Fibroblast of lung (primary cell): ENCODE data around the gene DLGAP1. TPM values are rescaled to one million over a fixed set of nuclear protein-coding genes. Genes with fewer than 3 reads are reported as not detected.
"Not testable (repeated sequence)": the region's sequence is repeated elsewhere in the genome, so short reads cannot be mapped to it uniquely, and the experiment has no call there.

Experiments used
- DNase-seq, 2 donors: peaks; one replicate each; pipeline versions ENCODE4 v3.0.0 to v3.0.0-alpha.2; 2010; ENCODE audit warnings: low read depth in 2 of 2
- H2AFZ ChIP-seq: 2 replicates; pipeline ENCODE4 v1.5.1; 2012; ENCODE audit warnings: low read length, control low read depth, inconsistent platforms
- H3K27ac ChIP-seq: 2 replicates; pipeline ENCODE4 v1.5.1; 2011; ENCODE audit warnings: low read length, control low read depth; ENCODE audit not compliant: insufficient read depth
- H3K27me3 ChIP-seq: 2 replicates; pipeline ENCODE4 v1.5.1; 2011; ENCODE audit warnings: mild to moderate bottlenecking, low read length; ENCODE audit not compliant: control insufficient read depth, insufficient read depth
- H3K36me3 ChIP-seq: 2 replicates; pipeline ENCODE4 v1.5.1; 2011; ENCODE audit warnings: low read length; ENCODE audit not compliant: control insufficient read depth, insufficient read depth
- H3K4me1 ChIP-seq: 2 replicates; pipeline ENCODE4 v1.5.1; 2011; ENCODE audit warnings: low read length; ENCODE audit not compliant: control insufficient read depth, insufficient read depth; ENCODE audit errors: extremely low read depth
- H3K4me2 ChIP-seq: 2 replicates; pipeline ENCODE4 v1.5.1; 2011; ENCODE audit warnings: low read length, control low read depth; ENCODE audit not compliant: insufficient read depth; ENCODE audit errors: extremely low read depth
- H3K4me3 ChIP-seq, 4 experiments: fragments of 200-600 bp in 1 of 4; sonication (generic) in 1 of 4; replicated peaks in 1 of 4; 2 replicates each; pipeline ENCODE4 v1.5.1; 2011 to 2016; ENCODE audit warnings: low read length in 4 of 4, low read depth in 3 of 4, mild to moderate bottlenecking in 3 of 4, control low read depth in 2 of 4, inconsistent platforms in 1 of 4, mixed read lengths in 1 of 4; ENCODE audit not compliant: insufficient read depth in 1 of 4; ENCODE audit errors: control extremely low read depth in 1 of 4
- H3K79me2 ChIP-seq: 2 replicates; pipeline ENCODE4 v1.5.1; 2012; ENCODE audit warnings: mild to moderate bottlenecking, low read length, inconsistent platforms; ENCODE audit not compliant: control insufficient read depth, insufficient read depth
- H3K9ac ChIP-seq: 2 replicates; pipeline ENCODE4 v1.5.1; 2011; ENCODE audit warnings: mild to moderate bottlenecking, low read length, control low read depth; ENCODE audit not compliant: insufficient read depth
- H3K9me3 ChIP-seq: 2 replicates; pipeline ENCODE4 v1.5.1; 2012; ENCODE audit warnings: low read depth, low read length; ENCODE audit not compliant: control insufficient read depth, insufficient read depth
- H4K20me1 ChIP-seq: 2 replicates; pipeline ENCODE4 v1.5.1; 2011; ENCODE audit warnings: low read length; ENCODE audit not compliant: control insufficient read depth, insufficient read depth; ENCODE audit errors: extremely low read depth
- CTCF ChIP-seq, 2 donors: IDR thresholded peaks in 1 of 2; conservative IDR thresholded peaks in 1 of 2; 1 replicate in 1 of 2; 2 replicates in 1 of 2; pipeline ENCODE4 v1.5.1; 2011 to 2012; ENCODE audit warnings: low read length in 2 of 2, control low read depth in 1 of 2, inconsistent platforms in 1 of 2, low read depth in 1 of 2, mild to moderate bottlenecking in 1 of 2
- EZH2 ChIP-seq: IDR thresholded peaks from 2 replicates; pipeline ENCODE4 v1.5.1; 2012; ENCODE audit warnings: low read length, control low read depth, mild to moderate bottlenecking; ENCODE audit errors: missing control alignments
- polyA plus RNA-seq, 2 donors: library from polyadenylated mRNA; depleted of rRNA in 1 of 2; stranded (reverse) in 1 of 2; unstranded in 1 of 2; fragments of >200 nt; gene quantifications; 2 replicates each; pipeline ENCODE4 v1.2.1, GENCODE V29; 2011 to 2012; ENCODE audit warnings: missing spikeins in 1 of 2
- total RNA-seq: library from RNA; depleted of rRNA; stranded (reverse); fragments of >200 nt; gene quantifications from 2 replicates; pipeline ENCODE4 v1.2.1, GENCODE V29; 2014

Gene DLGAP1
- total and polyA plus RNA-seq, 2 donors (not counting 1 experiment from before 2014, with no cell fraction given), result 0.16 to 0.17 TPM

GRCh38 chr18:3694030-3694778 is 760.9 kb downstream of the DLGAP1 start:
- not testable (repeated sequence) for H4K20me1 ChIP-seq, H3K79me2 ChIP-seq, H3K27me3 ChIP-seq, H2AFZ ChIP-seq, H3K4me1 ChIP-seq, H3K4me2 ChIP-seq, H3K36me3 ChIP-seq, DNase-seq, H3K27ac ChIP-seq, H3K9me3 ChIP-seq, H3K9ac ChIP-seq, H3K4me3 ChIP-seq

DNA sequence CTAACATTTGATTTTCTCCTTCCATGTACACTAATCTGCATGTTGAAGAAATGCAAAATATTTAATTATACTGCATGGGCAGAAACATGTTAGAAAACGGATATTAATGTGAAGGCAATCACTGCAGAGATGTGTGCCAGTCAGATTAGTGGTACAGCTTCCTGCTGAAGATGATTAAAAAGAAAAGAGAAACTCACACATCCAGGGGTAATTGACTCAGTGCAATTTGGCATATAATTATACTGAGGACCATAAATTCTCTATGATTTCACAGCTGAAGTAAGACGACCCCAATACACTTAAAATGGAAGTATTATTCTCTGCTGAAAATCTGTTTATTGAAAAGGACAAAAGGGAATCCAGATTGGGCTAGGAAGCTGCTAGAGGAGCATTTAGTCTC is 761.7 kb downstream of the DLGAP1 start:
- Histone ChIP-seq H3K4me2 (no peak overlapping the region), H3K4me1 (peaks cover 2% of the 10 kb centered on the region), H3K9ac (no peak overlapping the region), H4K20me1 (no peaks in the 10 kb centered on the region), H3K27ac (no peak overlapping the region), H3K79me2 (no peaks in the 10 kb centered on the region), H3K36me3 (no peaks in the 10 kb centered on the region), H3K9me3 (no peaks in the 10 kb centered on the region), H3K27me3 (no peaks in the 10 kb centered on the region), H3K4me3 (no peak overlapping the region), H2AFZ (no peak overlapping the region)
- TF ChIP-seq EZH2 (no peak), CTCF (conservative IDR thresholded peaks at IDR 0.05 in 1 of 2, IDR thresholded peaks at IDR 0.05 in 1 of 2; ENCODE audit: low read depth in 1 of 2, low read length in 2 of 2) (no peak)
- DNase-seq, result no peak

- no peaks in the 10 kb centered on the region for H3K27me3 ChIP-seq
- H3K9ac ChIP-seq, result no peak overlapping the region
- no peak overlapping the region for H2AFZ ChIP-seq
- no peak overlapping the region for H3K4me2 ChIP-seq
- peaks cover 4% of the 10 kb centered on the region for H3K4me1 ChIP-seq
- H3K9me3 ChIP-seq, result no peaks in the 10 kb centered on the region
- no peaks in the 10 kb centered on the region for H3K36me3 ChIP-seq
- H4K20me1 ChIP-seq, result no peaks in the 10 kb centered on the region
- H3K4me3 ChIP-seq, result no peak overlapping the region
- no peaks in the 10 kb centered on the region for H3K79me2 ChIP-seq
- no peak for DNase-seq
- TF ChIP-seq CTCF (conservative IDR thresholded peaks at IDR 0.05 in 1 of 2, IDR thresholded peaks at IDR 0.05 in 1 of 2; ENCODE audit: low read depth in 1 of 2, low read length in 2 of 2), result no peak
- no peak for TF ChIP-seq EZH2
- H3K27ac ChIP-seq, result no peak overlapping the region
Measured at GRCh38 chr18:3692691-3693090, 762.4 kb downstream of the DLGAP1 start.
